WTC11 (cell line): ENCODE data around the gene ZFYVE19. TPM values are rescaled to one million over a fixed set of nuclear protein-coding genes. Genes with fewer than 3 reads are reported as not detected.

Experiments used
- ATAC-seq: fragments of 200-7000 bp; cut with Tn5 transposase; 2 replicates; pipeline ENCODE4 v1.10.0; 2021; ENCODE audit warnings: mild to moderate bottlenecking, moderate library complexity
- CTCF ChIA-PET: fragments of 300-600 bp; sonication (Branson Sonifier 250); formaldehyde crosslinking; loops from one replicate; lab custom pipeline; 2021; ENCODE audit warnings: antibody characterized with exemption; lab: Charles Lee
- POLR2A ChIA-PET: fragments of 350-600 bp; sonication (Branson Sonifier 250); formaldehyde crosslinking; loops from one replicate; lab custom pipeline; 2021; ENCODE audit warnings: antibody characterized with exemption; lab: Charles Lee
- DNase-seq: peaks from one replicate; pipeline ENCODE4 v3.0.0; 2021; ENCODE audit warnings: low spot score
- H3K27ac Mint-ChIP-seq: 2 replicates; pipeline ENCODE4 v1.8.0; 2021; ENCODE audit warnings: mixed read lengths
- H3K27me3 Mint-ChIP-seq: 2 replicates; pipeline ENCODE4 v1.8.0; 2021; ENCODE audit warnings: low read depth, mild to moderate bottlenecking, moderate library complexity, mixed read lengths
- H3K36me3 Mint-ChIP-seq: 2 replicates; pipeline ENCODE4 v1.8.0; 2021; ENCODE audit warnings: mixed read lengths
- H3K4me1 Mint-ChIP-seq: 2 replicates; pipeline ENCODE4 v1.8.0; 2022; ENCODE audit warnings: mixed read lengths
- H3K4me3 Mint-ChIP-seq: 2 replicates; pipeline ENCODE4 v1.8.0; 2021; ENCODE audit warnings: mild to moderate bottlenecking, moderate library complexity, mixed read lengths
- H3K9me3 Mint-ChIP-seq: 2 replicates; pipeline ENCODE4 v1.8.0; 2021; ENCODE audit warnings: mixed read lengths
- AR ChIP-seq: fragments of 250-450 bp; sonication (Bioruptor Pico); IDR thresholded peaks from 2 replicates; pipeline ENCODE4 v1.9.0; 2021; ENCODE audit warnings: mild to moderate bottlenecking
- CBFB ChIP-seq: sonication (generic); formaldehyde crosslinking; IDR thresholded peaks from 2 replicates; pipeline ENCODE4 v1.8.1; 2022; ENCODE audit warnings: mild to moderate bottlenecking, low read depth, missing genetic modification reagents
- CTCF ChIP-seq: fragments of 200-600 bp; IDR thresholded peaks from 2 replicates; pipeline ENCODE4 v1.8.0; 2022; ENCODE audit warnings: antibody characterized with exemption
- E2F1 ChIP-seq: sonication (generic); formaldehyde crosslinking; IDR thresholded peaks from 2 replicates; pipeline ENCODE4 v1.8.0; 2022; ENCODE audit warnings: mild to moderate bottlenecking, missing genetic modification reagents
- ERG ChIP-seq: fragments of 250-450 bp; sonication (Bioruptor Pico); IDR thresholded peaks from 2 replicates; pipeline ENCODE4 v1.8.0; 2021; ENCODE audit warnings: mild to moderate bottlenecking
- IRF1 ChIP-seq: sonication (generic); formaldehyde crosslinking; IDR thresholded peaks from 2 replicates; pipeline ENCODE4 v1.8.0; 2023; ENCODE audit warnings: missing genetic modification reagents
- ZBTB43 ChIP-seq: sonication (generic); formaldehyde crosslinking; IDR thresholded peaks from 2 replicates; pipeline ENCODE4 v1.8.1; 2023; ENCODE audit warnings: mild to moderate bottlenecking, missing genetic modification reagents
- ZNF263 ChIP-seq: sonication (generic); formaldehyde crosslinking; IDR thresholded peaks from 2 replicates; pipeline ENCODE4 v1.8.1; 2022; ENCODE audit warnings: low read depth, mild to moderate bottlenecking, moderate library complexity, missing genetic modification reagents
- ZNF423 ChIP-seq: fragments of 250-450 bp; sonication (Bioruptor Pico); IDR thresholded peaks from 2 replicates; pipeline ENCODE4 v2.1.2; 2022; ENCODE audit warnings: mild to moderate bottlenecking, moderate library complexity
- total RNA-seq: library from RNA; stranded (reverse); gene quantifications from 3 replicates; pipeline ENCODE4 v1.2.3, GENCODE V29; 2021
- TF ChIP-seq, protein P1 (sequence below): fragments of 250-450 bp; sonication (Bioruptor Pico); IDR thresholded peaks from 2 replicates; pipeline ENCODE4 v2.1.2; 2022; ENCODE audit warnings: mild to moderate bottlenecking, moderate library complexity
- TF ChIP-seq, protein P2 (sequence below): sonication (generic); formaldehyde crosslinking; IDR thresholded peaks from 2 replicates; pipeline ENCODE4 v1.8.1; 2023; ENCODE audit warnings: mild to moderate bottlenecking, missing genetic modification reagents, borderline replicate concordance
- TF ChIP-seq, protein P3 (sequence below): sonication (generic); formaldehyde crosslinking; IDR thresholded peaks from 2 replicates; pipeline ENCODE4 v1.8.0; 2022; ENCODE audit warnings: mild to moderate bottlenecking, missing genetic modification reagents

Gene ZFYVE19
- total RNA-seq, 1 experiment from 2014 or later: 18.9 TPM

GRCh38 chr15:40770147-40770721 is 36.7 kb upstream of the ZFYVE19 start:
- TF ChIP-seq, protein P1, sequence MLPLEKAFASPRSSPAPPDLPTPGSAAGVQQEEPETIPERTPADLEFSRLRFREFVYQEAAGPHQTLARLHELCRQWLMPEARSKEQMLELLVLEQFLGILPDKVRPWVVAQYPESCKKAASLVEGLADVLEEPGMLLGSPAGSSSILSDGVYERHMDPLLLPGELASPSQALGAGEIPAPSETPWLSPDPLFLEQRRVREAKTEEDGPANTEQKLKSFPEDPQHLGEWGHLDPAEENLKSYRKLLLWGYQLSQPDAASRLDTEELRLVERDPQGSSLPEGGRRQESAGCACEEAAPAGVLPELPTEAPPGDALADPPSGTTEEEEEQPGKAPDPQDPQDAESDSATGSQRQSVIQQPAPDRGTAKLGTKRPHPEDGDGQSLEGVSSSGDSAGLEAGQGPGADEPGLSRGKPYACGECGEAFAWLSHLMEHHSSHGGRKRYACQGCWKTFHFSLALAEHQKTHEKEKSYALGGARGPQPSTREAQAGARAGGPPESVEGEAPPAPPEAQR: no peak
- TF ChIP-seq CBFB (CRISPR knock-in tag): no peak
- no peak for TF ChIP-seq CTCF
- no peak for TF ChIP-seq E2F1 (CRISPR knock-in tag)
- TF ChIP-seq ZNF423 (CRISPR knock-in tag): no peak
- no peak for TF ChIP-seq IRF1 (CRISPR knock-in tag)
- no peak for TF ChIP-seq ZNF263
- no peak for TF ChIP-seq AR (CRISPR knock-in tag)
- TF ChIP-seq ZBTB43 (CRISPR knock-in tag): no peak
- no peak for ATAC-seq
- Mint-ChIP-seq H3K9me3 (no peaks in the 10 kb centered on the region), H3K4me3 (no peak overlapping the region), H3K36me3 (peaks cover 9% of the 10 kb centered on the region), H3K27ac (peak overlapping the region; percentile 70; the same call in 1 of the 2 replicates), H3K27me3 (no peaks in the 10 kb centered on the region), H3K4me1 (peaks cover 22% of the 10 kb centered on the region)
- DNase-seq: no peak
- ChIA-PET CTCF (interaction anchor here (0.5 to 1.2 kb wide), 4 partner anchors 24 to 103 kb away, joined by 3 to 5 read pairs (median 4); no protein-coding TSS in a partner anchor), POLR2A (interaction anchor here (0.8 kb wide), 1 partner anchor 13 kb away, joined by 4 read pairs; no protein-coding TSS in a partner anchor)

DNA sequence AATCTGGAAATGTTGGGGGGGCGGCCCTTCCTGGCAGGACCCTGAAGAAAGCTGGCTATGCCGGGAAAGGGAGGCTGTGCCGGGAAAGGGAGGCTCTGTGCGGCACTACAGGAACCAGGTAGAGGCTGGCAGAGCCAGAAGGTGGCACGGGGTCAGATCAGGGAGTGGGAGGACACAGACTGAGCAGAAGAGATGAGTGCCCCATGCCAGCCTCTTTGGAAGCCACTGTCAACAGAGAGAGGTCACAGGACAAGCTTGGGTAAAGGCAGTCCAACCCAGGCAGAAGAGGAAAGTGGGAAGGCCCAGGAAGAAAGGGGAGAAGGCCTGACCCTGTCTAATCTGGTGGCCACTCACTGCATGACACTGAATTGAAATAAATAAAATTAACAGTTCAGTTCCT is 35.6 kb upstream of the ZFYVE19 start:
- no peak overlapping the region for H3K27ac Mint-ChIP-seq
- H3K4me3 Mint-ChIP-seq: no peak overlapping the region
- peaks cover 9% of the 10 kb centered on the region for H3K36me3 Mint-ChIP-seq
- TF ChIP-seq, protein P2, sequence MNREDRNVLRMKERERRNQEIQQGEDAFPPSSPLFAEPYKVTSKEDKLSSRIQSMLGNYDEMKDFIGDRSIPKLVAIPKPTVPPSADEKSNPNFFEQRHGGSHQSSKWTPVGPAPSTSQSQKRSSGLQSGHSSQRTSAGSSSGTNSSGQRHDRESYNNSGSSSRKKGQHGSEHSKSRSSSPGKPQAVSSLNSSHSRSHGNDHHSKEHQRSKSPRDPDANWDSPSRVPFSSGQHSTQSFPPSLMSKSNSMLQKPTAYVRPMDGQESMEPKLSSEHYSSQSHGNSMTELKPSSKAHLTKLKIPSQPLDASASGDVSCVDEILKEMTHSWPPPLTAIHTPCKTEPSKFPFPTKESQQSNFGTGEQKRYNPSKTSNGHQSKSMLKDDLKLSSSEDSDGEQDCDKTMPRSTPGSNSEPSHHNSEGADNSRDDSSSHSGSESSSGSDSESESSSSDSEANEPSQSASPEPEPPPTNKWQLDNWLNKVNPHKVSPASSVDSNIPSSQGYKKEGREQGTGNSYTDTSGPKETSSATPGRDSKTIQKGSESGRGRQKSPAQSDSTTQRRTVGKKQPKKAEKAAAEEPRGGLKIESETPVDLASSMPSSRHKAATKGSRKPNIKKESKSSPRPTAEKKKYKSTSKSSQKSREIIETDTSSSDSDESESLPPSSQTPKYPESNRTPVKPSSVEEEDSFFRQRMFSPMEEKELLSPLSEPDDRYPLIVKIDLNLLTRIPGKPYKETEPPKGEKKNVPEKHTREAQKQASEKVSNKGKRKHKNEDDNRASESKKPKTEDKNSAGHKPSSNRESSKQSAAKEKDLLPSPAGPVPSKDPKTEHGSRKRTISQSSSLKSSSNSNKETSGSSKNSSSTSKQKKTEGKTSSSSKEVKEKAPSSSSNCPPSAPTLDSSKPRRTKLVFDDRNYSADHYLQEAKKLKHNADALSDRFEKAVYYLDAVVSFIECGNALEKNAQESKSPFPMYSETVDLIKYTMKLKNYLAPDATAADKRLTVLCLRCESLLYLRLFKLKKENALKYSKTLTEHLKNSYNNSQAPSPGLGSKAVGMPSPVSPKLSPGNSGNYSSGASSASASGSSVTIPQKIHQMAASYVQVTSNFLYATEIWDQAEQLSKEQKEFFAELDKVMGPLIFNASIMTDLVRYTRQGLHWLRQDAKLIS (CRISPR knock-in tag): no peak
- TF ChIP-seq ERG: no peak
- TF ChIP-seq AR (CRISPR knock-in tag): no peak
- TF ChIP-seq, protein P3, sequence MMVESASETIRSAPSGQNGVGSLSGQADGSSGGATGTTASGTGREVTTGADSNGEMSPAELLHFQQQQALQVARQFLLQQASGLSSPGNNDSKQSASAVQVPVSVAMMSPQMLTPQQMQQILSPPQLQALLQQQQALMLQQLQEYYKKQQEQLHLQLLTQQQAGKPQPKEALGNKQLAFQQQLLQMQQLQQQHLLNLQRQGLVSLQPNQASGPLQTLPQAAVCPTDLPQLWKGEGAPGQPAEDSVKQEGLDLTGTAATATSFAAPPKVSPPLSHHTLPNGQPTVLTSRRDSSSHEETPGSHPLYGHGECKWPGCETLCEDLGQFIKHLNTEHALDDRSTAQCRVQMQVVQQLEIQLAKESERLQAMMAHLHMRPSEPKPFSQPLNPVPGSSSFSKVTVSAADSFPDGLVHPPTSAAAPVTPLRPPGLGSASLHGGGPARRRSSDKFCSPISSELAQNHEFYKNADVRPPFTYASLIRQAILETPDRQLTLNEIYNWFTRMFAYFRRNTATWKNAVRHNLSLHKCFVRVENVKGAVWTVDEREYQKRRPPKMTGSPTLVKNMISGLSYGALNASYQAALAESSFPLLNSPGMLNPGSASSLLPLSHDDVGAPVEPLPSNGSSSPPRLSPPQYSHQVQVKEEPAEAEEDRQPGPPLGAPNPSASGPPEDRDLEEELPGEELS: no peak

More for the DNA sequence above, 35.6 kb upstream of the ZFYVE19 start:
- ChIA-PET CTCF (interaction anchor here (0.9 to 1.6 kb wide), 2 partner anchors 11 to 22 kb away, joined by 3 to 4 read pairs; no protein-coding TSS in a partner anchor), POLR2A (interaction anchor here (1.2 kb wide), 1 partner anchor 76 kb away, joined by 4 read pairs; the partner anchor contains the start of gene RAD51)
- no peaks in the 10 kb centered on the region for H3K9me3 Mint-ChIP-seq
- DNase-seq: no peak
- H3K4me1 Mint-ChIP-seq: peaks cover 12% of the 10 kb centered on the region
- H3K27me3 Mint-ChIP-seq: no peaks in the 10 kb centered on the region
- no peak for ATAC-seq
